SK-N-SH treated with all-trans-retinoic acid at 6 μM for 48 hours (cell line): Measurements from ENCODE around the gene RBFA.

Experiments
- ARNTL ChIP-seq: fragments of 450-650 bp; formaldehyde crosslinking; IDR thresholded peaks from 2 replicates; pipeline ENCODE4 v1.5.0; 2020; ENCODE audit warnings: low read depth, mild to moderate bottlenecking, moderate library complexity, borderline replicate concordance
- BACH2 ChIP-seq: fragments of 250-450 bp; sonication (Bioruptor Pico); IDR thresholded peaks from 2 replicates; pipeline ENCODE4 v1.9.0; 2021; ENCODE audit warnings: mild to moderate bottlenecking, borderline replicate concordance
- ESRRG ChIP-seq: fragments of 250-450 bp; sonication (Bioruptor Pico); IDR thresholded peaks from 2 replicates; pipeline ENCODE4 v1.6.1; 2021; ENCODE audit warnings: mild to moderate bottlenecking
- GLIS3 ChIP-seq: fragments of 250-450 bp; sonication (Bioruptor Pico); IDR thresholded peaks from 2 replicates; pipeline ENCODE4 v1.5.0; 2020; ENCODE audit warnings: mild to moderate bottlenecking, moderate library complexity
- OSR1 ChIP-seq: fragments of 250-450 bp; sonication (Bioruptor Pico); IDR thresholded peaks from 2 replicates; pipeline ENCODE4 v1.8.0; 2022; ENCODE audit warnings: moderate library complexity, mild to moderate bottlenecking, inconsistent platforms
- RARB ChIP-seq: fragments of 250-450 bp; sonication (Bioruptor Pico); IDR thresholded peaks from 2 replicates; pipeline ENCODE4 v1.8.0; 2021; ENCODE audit warnings: mild to moderate bottlenecking, moderate library complexity
- TCF4 ChIP-seq: fragments of 250-450 bp; sonication (Bioruptor Pico); IDR thresholded peaks from 2 replicates; pipeline ENCODE4 v1.8.0; 2021; ENCODE audit warnings: mild to moderate bottlenecking, moderate library complexity, borderline replicate concordance
- TOX ChIP-seq: fragments of 250-450 bp; sonication (Bioruptor Pico); IDR thresholded peaks from 2 replicates; pipeline ENCODE4 v1.8.0; 2021; ENCODE audit warnings: mild to moderate bottlenecking, moderate library complexity, borderline replicate concordance
- ZFP30 ChIP-seq: fragments of 450-650 bp; formaldehyde crosslinking; IDR thresholded peaks from 2 replicates; pipeline ENCODE4 v1.5.0; 2022; ENCODE audit warnings: mild to moderate bottlenecking, moderate library complexity
- ZNF70 ChIP-seq: fragments of 450-650 bp; formaldehyde crosslinking; IDR thresholded peaks from 2 replicates; pipeline ENCODE4 v1.5.0; 2020; ENCODE audit warnings: mild to moderate bottlenecking, moderate library complexity
- ZNF8 ChIP-seq: fragments of 450-650 bp; formaldehyde crosslinking; IDR thresholded peaks from 2 replicates; pipeline ENCODE4 v1.5.0; 2020; ENCODE audit warnings: mild to moderate bottlenecking, moderate library complexity
- TF ChIP-seq, protein P1 (sequence below): fragments of 250-450 bp; sonication (Bioruptor Pico); IDR thresholded peaks from 2 replicates; pipeline ENCODE4 v1.8.0; 2020; ENCODE audit warnings: mild to moderate bottlenecking, moderate library complexity, borderline replicate concordance
- TF ChIP-seq, protein P2 (sequence below): fragments of 250-450 bp; sonication (Bioruptor Pico); IDR thresholded peaks from 2 replicates; pipeline ENCODE4 v1.5.1; 2021; ENCODE audit warnings: mild to moderate bottlenecking, moderate library complexity
- TF ChIP-seq, protein P3 (sequence below): fragments of 250-450 bp; sonication (Bioruptor Pico); IDR thresholded peaks from 2 replicates; pipeline ENCODE4 v1.8.0; 2021; ENCODE audit warnings: low read depth, mild to moderate bottlenecking, moderate library complexity, borderline replicate concordance

DNA sequence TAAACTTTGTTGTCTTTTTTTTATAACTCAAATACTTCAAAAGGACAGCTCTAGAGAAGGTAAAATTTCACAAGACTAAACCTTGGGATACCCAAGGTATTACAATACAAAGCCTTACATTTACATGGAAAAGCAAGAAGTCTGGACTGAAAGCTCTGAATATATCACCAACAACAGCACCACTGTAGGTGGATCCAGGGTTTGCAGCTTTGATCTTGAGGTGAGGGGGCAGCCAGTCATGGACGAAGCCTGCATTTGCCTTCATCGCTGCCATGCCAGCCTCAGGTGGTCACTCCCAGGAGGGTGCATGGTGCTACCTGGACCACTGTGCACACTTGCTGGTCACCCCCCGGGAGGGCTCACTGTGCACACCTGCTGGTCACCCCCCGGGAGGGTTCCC, 36.6 kb downstream of the RBFA start:
- TF ChIP-seq ZFP30 (no peak), RARB (CRISPR knock-in tag) (no peak), TCF4 (CRISPR knock-in tag) (no peak), BACH2 (no peak), ESRRG (CRISPR knock-in tag) (no peak), ARNTL (CRISPR knock-in tag) (no peak), GLIS3 (CRISPR knock-in tag) (no peak), TOX (CRISPR knock-in tag) (no peak), OSR1 (CRISPR knock-in tag) (no peak), ZNF70 (CRISPR knock-in tag) (no peak), ZNF8 (CRISPR knock-in tag) (no peak)
- TF ChIP-seq, protein P1, sequence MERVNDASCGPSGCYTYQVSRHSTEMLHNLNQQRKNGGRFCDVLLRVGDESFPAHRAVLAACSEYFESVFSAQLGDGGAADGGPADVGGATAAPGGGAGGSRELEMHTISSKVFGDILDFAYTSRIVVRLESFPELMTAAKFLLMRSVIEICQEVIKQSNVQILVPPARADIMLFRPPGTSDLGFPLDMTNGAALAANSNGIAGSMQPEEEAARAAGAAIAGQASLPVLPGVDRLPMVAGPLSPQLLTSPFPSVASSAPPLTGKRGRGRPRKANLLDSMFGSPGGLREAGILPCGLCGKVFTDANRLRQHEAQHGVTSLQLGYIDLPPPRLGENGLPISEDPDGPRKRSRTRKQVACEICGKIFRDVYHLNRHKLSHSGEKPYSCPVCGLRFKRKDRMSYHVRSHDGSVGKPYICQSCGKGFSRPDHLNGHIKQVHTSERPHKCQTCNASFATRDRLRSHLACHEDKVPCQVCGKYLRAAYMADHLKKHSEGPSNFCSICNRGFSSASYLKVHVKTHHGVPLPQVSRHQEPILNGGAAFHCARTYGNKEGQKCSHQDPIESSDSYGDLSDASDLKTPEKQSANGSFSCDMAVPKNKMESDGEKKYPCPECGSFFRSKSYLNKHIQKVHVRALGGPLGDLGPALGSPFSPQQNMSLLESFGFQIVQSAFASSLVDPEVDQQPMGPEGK (CRISPR knock-in tag): no peak
- TF ChIP-seq, protein P2, sequence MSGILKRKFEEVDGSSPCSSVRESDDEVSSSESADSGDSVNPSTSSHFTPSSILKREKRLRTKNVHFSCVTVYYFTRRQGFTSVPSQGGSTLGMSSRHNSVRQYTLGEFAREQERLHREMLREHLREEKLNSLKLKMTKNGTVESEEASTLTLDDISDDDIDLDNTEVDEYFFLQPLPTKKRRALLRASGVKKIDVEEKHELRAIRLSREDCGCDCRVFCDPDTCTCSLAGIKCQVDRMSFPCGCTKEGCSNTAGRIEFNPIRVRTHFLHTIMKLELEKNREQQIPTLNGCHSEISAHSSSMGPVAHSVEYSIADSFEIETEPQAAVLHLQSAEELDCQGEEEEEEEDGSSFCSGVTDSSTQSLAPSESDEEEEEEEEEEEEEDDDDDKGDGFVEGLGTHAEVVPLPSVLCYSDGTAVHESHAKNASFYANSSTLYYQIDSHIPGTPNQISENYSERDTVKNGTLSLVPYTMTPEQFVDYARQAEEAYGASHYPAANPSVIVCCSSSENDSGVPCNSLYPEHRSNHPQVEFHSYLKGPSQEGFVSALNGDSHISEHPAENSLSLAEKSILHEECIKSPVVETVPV (CRISPR knock-in tag): no peak
- TF ChIP-seq, protein P3, sequence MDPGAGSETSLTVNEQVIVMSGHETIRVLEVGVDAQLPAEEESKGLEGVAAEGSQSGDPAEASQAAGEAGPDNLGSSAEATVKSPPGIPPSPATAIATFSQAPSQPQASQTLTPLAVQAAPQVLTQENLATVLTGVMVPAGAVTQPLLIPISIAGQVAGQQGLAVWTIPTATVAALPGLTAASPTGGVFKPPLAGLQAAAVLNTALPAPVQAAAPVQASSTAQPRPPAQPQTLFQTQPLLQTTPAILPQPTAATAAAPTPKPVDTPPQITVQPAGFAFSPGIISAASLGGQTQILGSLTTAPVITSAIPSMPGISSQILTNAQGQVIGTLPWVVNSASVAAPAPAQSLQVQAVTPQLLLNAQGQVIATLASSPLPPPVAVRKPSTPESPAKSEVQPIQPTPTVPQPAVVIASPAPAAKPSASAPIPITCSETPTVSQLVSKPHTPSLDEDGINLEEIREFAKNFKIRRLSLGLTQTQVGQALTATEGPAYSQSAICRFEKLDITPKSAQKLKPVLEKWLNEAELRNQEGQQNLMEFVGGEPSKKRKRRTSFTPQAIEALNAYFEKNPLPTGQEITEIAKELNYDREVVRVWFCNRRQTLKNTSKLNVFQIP (CRISPR knock-in tag): no peak
